ENCODE results near the gene KCNA2.

- TF ChIP-seq ZNF121 (tag by site-specific recombination; IDR thresholded peaks at IDR 0.05) (no peak), ZNF274 (IDR thresholded peaks at IDR 0.05; ENCODE audit: low read length) (no peak), ZNF274 (tag by site-specific recombination; IDR thresholded peaks at IDR 0.05; ENCODE audit: borderline replicate concordance) (no peak)
Observed at GRCh38 chr1:110563089-110563488, 43.1 kb downstream of the KCNA2 start.
